GM19240 (cell line): ENCODE measurements around the gene PLIN5.

Experiments
- DNase-seq: peaks from one replicate; pipeline ENCODE4 v3.0.0; 2011; ENCODE audit warnings: low spot score; ENCODE audit not compliant: insufficient read length

Gene PLIN5

DNA sequence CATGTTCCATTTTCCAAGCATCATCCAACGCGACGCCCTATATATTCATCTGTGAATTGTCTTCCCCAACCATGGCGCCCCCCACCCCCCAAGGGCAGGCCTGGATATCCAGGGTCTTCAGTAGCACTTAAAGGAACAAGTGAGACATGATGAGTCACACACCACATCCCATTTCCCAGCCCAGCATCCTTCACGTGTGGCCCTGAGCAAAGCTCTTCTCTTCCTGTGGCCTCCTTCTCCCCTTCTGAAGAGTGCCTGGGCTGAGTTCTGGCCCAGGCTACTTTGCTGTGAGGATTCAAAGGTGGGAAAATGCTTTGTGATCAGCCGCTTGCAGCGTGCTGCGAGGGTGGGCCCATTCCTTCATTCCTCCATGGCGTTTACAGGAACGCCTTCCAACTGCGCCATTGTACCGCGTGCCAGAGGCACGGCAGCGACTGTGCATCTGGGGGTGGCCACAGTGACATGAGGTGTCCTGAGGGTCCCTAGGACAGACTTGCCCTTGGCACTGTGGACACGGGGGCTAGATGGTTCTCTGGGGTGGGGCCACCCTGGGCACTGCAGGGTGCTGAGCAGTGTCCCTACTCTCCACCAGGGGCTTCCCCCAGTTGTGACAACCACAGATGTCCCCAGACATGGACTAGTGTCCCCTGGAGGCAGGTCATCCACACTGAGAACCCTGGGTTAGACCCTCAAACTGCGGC lies 28.4 kb downstream of the PLIN5 start:
- DNase-seq: no peak

DNA sequence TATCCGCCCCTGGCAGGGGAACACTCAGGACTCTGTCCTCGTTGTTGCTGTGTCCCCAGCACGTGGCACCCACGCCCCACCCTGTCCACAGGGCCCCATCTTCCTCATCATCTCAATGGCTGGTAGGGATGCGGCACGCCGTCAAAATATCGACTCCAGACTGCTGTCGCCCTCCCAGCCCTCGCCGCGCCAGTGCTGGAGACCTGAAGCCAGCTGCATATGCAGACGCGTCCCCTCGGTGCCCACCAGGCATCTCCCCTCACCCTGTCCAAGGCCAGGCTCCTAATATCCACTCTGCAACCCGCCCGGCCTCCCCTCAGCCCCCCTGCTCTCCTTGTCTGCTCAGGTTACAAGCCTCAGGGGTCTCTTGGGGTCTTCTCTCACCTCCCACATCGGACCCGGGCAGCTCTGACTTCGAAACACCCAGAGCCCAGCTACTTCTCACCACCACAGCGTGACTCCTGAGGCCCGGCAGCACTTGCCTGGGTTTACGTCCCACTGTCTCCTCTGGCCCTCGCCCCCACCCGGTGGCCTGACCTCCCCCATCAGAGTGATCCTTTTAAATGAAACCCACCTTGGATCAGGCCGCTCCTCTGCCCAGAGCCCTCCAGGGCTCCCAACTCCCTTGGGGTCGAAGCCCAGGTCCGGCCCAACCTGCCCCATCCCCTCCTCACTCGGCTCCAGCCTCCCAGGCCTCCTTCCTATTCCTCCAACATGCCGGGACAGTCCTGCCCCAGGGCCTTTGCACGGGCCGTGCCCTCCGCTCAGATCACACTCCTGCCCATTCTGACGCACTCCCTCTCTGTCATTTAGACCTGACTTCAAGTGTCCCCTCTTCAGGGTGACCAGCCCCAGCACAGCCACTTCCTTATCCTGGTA lies 29.2 kb downstream of the PLIN5 start:
- no peak for DNase-seq

DNA sequence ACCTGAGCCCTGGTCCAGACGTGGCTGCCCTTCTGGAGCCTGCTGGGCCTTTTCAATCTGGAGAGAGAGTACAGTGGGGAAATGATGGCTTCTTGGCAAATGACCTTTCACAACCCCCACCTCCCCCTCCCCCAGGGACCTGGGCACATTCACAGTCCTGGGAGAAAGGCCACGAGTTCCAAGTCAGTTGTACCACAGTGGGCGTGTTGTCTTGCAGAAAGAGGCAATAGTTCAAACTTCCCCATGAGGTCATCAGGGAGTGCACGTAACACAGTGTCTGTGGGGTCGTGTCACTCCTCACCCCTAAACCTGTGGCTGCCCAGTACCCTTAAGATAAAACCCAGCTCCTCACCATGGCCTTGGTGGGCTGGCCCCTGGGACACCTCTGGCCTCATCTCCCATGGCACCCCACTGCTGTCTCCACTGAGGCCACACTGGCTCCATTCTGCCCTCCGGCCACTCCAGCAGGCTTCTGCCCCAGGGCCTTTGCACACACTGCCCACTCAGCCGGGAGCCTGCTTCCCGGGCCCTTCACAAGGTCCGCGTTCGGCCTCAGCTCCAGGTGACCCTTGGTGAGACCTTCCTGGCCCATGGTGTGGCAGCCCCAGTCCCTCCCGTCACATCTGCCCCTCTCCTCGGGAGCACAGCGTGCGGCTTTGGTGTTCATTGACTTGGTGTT lies 30.0 kb downstream of the PLIN5 start:
- no peak for DNase-seq

DNA sequence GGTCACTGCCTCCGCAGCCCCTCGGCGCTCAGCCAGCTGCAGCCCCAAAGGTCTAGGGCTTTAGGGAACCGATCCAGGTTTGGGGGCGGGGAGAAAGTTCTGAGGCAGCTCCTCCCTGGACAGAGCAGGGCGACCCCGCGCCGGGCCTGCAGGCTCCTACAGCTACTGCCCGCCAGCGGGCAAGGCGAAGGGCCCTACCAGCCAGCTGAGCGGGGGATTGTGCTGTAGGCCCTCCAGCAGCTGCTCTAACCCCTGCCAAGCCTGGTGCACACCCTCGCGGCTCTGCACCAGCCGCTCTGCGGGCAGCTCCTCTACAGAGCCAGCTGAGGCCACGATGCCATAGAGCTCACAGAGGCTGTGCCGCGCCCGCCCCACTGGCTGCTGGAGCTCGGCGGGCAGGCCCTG lies 30.7 kb downstream of the PLIN5 start:
- DNase-seq: no peak

DNA sequence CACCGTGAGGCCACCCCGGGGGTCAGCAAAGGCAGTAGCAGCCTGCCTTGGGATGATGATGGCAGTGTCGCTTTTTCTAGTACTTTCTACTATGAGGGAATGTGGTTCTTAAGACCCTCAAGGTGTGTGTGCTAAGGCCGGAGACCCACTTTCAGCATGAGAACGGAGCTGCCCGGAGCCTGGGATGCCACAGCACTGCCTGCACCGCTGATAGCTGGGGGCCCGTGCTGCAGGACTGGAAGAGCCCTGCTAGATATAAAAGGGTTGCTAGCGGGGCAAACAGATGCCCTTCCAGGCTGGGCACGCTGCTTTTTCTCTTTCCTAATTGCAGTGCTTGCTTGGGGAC lies 31.2 kb downstream of the PLIN5 start:
- no peak for DNase-seq

DNA sequence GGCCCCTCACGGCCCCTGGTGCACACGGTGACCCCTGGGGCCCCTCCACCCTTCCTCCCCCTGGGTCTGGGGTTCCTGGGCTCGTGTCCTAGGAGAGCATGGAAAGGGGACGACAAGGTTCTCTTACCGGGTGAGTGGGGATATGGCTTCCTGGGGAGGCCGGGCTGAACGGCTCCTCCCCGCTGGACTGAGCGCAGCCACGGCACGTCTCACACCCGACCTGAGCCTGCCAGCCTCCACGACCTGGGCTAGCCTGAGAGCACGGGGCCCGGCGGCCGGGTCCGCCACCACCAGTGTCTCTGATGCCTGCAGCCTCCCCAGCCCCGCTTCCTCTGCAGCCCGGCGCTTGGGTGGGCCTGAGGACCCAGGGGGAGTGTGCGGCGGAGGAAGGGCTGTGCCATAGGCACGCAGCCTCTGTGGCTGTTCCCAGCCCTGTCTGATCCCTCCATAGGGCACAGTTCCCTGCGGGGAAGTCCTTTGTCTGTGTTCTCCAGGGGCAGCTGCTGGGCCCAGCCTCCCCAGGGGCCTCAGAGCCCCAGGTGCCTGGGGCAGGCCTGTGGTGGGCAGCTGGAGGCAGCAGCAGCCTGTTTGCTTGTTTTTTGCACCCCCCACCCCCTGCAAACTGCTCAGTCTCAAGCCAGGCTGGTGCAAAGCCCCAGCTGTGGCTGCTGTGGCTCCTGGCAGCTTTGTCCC lies 31.7 kb downstream of the PLIN5 start:
- DNase-seq: no peak

DNA sequence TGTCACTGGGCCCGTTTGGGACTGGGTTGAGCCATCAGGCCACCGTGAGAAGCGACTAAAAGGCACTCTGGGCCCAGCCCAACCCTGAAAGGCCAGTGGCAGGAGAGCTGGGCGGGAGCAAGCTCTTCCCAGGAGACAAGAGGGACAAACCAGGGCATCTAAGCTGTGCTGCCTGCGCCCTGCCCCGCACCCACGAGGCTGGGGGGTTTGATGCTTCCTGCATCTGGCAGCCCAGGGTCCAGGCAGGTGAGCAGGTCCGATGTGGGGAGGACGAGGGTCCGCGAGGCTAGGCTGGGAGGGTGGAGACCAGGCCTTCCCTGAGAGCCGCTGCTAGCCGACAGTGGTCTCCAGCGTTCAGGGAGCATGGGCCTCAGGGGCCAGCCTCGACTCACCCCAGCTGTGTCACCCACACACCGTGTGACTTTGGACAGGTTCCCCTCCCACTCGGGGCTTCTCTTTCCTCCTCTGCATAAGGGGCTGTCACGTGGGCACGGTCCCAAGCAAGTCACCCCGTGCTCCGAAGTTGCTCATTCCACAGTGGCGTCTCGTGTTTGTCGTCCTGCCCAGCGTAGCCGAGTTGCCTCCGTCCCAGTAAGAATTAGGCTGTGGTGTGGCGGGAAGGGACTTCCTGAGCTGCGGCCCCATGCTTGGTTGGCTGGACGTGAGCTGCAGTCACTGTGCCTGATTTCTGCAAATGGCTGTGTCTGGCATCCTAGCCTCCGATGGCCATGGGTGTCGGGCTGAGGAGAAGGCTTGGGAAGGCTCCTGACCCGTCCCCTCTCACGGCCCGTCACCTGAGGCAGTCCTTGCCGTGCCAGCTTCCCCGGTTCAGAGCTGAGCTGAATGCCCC lies 32.5 kb downstream of the PLIN5 start:
- DNase-seq: no peak

DNA sequence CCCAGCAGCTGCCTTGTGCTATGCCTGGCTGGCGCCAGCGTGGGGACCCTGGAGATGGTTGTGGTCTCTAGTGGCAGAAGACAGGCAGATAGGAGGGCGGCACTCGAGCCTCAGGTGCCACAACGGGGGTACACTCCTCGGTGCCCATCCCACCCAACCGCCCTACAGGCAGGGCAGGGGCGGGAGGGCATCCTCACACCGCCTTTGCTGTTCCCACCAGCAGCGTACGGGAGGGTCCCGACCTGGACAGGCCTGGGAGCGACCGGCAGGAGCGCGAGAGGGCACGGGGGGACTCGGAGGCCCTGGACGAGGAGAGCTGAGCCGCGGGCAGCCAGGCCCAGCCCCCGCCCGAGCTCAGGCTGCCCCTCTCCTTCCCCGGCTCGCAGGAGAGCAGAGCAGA lies 33.3 kb downstream of the PLIN5 start:
- DNase-seq: no peak

DNA sequence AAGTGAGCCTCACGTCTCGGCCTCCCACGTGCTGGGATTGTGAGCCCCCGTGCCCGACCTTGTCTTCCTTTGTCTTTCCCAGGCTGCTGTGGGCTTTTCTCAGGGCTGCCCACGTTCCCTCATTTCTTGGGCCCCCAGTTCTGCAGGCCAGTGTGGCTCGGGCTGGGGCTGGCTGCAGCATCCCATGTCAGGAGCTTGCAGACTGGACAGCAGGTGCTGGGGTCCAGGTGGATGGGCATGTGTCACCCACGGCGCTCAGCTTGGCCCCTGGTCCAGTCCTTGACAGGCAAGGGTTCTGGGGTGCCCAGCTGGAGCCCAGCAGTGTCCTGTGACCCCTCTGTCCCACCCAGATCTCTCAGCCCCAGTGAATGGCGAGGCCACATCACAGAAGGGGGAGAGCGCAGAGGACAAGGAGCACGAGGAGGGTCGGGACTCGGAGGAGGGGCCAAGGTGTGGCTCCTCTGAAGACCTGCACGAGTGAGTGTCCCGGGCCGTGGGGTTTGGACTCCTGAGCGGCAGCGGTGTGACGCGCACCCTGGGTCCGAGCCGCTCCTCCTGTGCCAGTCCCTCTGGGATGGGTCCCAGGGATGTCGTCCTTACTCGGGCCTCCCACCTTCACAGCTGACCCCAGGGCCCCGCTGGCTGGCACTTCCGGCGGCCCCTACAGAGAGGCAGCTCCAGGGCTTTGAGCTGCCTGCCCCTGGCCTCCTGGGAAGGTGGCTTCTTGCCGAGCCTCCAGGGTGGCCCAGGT lies 34.0 kb downstream of the PLIN5 start:
- no peak for DNase-seq

DNA sequence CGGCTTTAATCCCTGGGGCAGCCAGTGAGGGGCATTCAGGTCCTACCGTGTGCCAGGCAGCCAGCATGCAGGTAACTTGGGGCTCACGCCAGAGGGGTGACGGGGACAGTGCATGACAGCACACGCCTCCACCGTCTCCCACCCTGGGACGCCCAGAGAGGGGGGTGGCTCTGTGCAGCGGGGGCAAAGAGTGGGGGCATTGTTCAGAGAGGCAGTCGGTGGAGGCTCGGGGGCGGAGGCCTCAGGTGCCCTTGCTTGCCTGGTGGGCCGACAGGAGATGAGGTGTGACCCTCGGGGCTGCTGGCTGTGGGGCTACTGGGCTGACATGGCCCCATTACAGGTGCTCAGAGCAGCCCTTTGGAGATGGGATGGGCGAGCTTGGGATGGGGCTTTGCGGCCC lies 35.2 kb downstream of the PLIN5 start:
- no peak for DNase-seq

DNA sequence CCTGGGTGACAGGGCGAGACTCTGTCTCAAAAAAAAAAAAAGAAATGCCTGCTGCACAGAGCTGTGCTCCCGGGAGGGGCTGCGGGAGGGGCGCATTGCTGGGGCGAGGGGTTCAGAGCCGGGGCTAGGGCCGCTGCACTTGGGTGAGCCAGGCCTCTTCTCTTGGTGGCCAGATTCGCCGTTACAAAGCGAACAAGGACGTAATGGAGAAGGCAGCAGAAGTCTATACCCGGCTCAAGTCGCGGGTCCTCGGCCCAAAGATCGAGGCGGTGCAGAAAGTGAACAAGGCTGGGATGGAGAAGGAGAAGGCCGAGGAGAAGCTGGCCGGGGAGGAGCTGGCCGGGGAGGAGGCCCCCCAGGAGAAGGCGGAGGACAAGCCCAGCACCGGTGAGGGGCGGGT lies 35.7 kb downstream of the PLIN5 start:
- no peak for DNase-seq

DNA sequence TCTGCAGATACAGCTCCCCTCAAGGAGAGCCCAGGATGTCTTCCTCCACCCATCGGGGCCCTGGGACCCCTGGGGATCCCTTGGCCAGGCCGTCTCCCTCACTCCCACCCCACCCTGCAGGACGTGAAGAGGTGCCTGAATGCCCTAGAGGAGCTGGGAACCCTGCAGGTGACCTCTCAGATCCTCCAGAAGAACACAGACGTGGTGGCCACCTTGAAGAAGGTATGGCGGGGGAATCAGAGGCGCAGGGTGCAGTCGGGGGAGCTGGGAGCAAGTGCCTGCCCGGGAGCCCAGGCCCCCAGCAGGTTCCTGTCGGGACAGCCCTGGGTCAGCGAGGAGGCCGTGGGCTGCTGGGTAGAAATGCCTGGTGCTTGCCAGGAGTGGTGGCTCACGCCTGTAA lies 36.3 kb downstream of the PLIN5 start:
- no peak for DNase-seq

DNA sequence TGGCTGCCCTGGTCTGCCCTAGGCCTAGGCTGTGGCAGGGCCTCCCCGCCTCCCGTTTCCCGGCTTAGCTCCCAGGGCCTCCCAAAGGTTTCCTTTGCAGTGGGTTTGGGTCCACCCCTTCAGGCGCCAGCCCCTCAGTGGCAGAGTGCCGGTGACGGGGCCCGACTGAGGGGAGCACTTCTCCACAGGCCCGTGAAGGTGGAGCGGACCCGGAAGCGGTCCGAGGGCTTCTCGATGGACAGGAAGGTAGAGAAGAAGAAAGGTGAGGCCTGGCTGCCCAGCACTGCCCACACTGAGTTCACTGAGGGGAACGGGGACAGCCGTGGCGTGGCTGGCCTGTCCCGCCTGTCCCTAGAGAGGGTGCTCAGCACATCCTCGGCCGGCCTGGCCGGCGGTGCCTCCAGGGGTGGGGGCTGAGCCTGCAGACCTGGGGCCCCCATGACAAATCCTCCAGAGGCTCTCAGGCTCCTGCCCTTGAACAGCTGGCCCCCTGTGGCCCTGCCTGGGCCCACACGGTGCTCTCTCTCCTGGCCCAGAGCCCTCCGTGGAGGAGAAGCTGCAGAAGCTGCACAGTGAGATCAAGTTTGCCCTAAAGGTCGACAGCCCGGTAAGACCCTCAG lies 37.1 kb downstream of the PLIN5 start:
- no peak for DNase-seq

DNA sequence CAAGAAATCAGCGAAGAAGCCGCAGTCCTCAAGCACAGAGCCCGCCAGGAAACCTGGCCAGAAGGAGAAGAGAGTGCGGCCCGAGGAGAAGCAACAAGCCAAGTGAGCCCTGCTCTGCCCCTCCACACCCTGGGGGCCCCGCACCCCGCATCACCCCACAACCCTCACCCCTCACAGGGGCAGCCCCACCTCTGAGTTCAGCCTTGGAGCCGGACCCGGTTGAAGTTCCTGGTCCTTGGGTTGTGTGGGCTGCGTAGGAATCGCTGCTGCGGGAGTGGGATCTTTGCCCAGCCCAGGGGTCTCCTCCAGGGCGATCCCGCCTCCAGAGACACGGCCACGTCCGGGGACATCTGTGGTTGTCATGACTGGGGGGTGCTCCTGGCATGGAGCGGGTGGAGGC lies 38.7 kb downstream of the PLIN5 start:
- DNase-seq: no peak

DNA sequence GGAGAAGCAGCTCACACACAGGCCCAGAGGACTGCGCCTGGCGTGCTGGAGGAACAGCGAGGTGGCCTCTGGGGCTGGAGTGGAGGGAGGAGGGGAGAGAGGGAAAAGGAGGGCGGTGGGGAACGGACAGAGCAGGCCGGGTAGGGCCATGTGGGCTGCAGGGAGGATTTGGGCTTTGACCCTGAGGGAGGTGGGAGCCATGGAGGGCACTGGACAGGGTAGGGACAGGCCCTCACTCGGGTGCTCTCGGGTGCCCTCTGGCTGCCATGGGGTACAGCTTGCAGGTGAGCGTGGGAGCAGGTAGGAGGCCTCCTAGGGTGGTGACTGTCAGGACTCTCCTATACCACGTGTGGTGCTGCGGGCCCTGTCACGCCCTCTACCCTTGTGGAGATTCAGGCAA lies 39.6 kb downstream of the PLIN5 start:
- DNase-seq: no peak

DNA sequence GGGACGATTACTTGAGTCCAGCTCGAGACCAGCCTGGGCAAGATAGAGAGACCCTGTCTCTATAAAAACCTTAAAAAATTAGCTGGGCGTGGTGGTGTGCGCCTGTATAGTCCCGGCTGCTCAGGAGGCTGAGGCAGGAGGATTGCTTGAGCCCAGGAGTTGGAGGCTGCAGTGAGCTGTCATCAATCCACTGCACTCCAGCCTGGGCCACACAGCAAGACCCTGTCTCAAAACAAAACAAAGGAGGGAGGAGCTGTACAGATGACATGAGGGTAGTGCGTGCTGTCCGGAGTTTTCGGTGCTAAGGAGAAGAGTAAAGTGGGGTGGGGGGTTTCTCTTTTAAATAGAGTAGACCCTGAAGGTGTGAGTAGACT lies 40.3 kb downstream of the PLIN5 start:
- DNase-seq: no peak

DNA sequence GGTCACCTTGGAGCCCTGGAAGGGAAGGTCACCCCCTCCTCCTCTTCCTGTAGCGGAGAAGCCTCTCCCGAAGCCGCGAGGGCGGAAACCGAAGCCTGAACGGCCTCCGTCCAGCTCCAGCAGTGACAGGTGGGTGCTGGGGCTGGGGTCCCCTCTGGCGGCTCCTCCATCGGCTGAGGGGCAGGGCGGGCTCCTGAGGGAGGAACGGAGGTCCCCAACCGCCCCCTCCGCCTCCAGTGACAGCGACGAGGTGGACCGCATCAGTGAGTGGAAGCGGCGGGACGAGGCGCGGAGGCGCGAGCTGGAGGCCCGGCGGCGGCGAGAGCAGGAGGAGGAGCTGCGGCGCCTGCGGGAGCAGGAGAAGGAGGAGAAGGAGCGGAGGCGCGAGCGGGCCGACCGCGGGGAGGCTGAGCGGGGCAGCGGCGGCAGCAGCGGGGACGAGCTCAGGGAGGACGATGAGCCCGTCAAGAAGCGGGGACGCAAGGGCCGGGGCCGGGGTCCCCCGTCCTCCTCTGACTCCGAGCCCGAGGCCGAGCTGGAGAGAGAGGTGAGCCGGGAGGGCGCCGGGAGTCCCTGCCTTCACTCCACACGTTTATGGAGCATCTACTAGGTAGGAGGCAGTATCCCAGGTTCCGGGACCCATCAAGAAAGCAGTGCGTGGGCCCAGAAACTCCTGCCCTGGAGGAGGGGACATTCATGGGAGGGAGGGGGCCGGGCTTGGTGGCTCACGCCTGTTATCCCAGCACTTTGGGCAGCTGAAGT lies 40.9 kb downstream of the PLIN5 start:
- DNase-seq: no peak

DNA sequence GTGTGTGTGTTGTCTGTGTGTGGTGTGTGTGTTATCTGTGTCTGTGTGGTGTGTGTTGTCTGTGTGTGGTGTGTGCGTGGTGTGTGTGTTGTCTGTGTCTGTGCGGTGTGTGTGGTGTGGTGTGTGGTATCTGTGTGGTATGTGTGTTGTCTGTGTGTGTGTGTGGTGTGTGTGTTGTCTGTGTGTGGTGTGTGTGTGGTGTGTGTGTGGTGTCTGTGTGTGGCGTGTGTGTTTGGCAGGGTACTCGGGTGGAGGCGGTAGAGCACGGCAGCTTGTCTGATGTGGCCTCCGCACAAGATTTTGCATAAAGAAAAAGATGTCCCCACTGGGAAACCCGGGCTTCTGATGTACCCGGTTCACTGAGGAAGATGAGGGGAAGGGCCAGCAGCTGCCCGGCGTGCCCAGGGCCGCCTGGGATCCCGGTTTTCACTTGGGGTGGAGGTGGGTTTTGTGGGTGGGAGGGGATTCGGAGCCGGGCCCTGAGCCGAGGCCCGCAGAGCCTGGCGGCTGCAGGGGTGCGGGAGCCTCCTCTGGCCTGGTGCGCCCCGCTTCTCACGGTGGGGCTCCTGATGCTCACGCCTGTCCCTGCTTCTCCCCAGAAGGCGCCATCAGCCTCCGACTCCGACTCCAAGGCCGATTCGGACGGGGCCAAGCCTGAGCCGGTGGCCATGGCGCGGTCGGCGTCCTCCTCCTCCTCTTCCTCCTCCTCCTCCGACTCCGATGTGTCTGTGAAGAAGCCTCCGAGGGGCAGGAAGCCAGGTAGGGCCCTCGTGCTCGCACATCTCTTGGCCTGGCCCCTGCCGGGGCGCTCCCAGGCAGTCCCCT lies 41.7 kb downstream of the PLIN5 start:
- DNase-seq: no peak
